Astrocyte (in vitro differentiated cells and primary cell): ENCODE results near the gene WTIP. TPM values are rescaled to one million over a fixed set of nuclear protein-coding genes. Genes with fewer than 3 reads are reported as not detected.

Source experiments
- DNase-seq: peaks from one replicate; pipeline ENCODE4 v3.0.0-alpha.2; 2010; ENCODE audit warnings: low read depth
- FAIRE-seq: peaks from 2 replicates; lab custom pipeline; 2011; peaks lifted over from hg19 to GRCh38; lab: Jason Lieb, UNC
- H2AFZ ChIP-seq: 2 replicates; pipeline ENCODE4 v1.6.0; 2012; ENCODE audit warnings: low read depth, low read length, inconsistent platforms
- H3K27ac ChIP-seq: 2 replicates; pipeline ENCODE4 v1.5.1; 2011; ENCODE audit warnings: low read depth, low read length, inconsistent platforms
- H3K27me3 ChIP-seq: 2 replicates; pipeline ENCODE4 v1.6.0; 2011; ENCODE audit warnings: low read length, inconsistent platforms; ENCODE audit not compliant: insufficient read depth
- H3K36me3 ChIP-seq: 2 replicates; pipeline ENCODE4 v1.5.1; 2011; ENCODE audit warnings: low read length, inconsistent platforms; ENCODE audit not compliant: insufficient read depth
- H3K4me1 ChIP-seq: 2 replicates; pipeline ENCODE4 v1.5.1; 2011; ENCODE audit warnings: low read length, inconsistent platforms; ENCODE audit not compliant: insufficient read depth
- H3K4me2 ChIP-seq: 2 replicates; pipeline ENCODE4 v1.6.0; 2012; ENCODE audit warnings: low read length, inconsistent platforms
- H3K4me3 ChIP-seq: 2 replicates; pipeline ENCODE4 v1.5.1; 2011; ENCODE audit warnings: low read depth, mild to moderate bottlenecking, low read length, inconsistent platforms; ENCODE audit not compliant: insufficient read depth
- H3K79me2 ChIP-seq: 2 replicates; pipeline ENCODE4 v1.6.0; 2012; ENCODE audit warnings: mild to moderate bottlenecking, low read length, inconsistent platforms; ENCODE audit not compliant: insufficient read depth
- H3K9ac ChIP-seq: 2 replicates; pipeline ENCODE4 v1.6.0; 2012; ENCODE audit warnings: mild to moderate bottlenecking, low read length, inconsistent platforms
- H3K9me3 ChIP-seq: 2 replicates; pipeline ENCODE4 v1.5.1; 2012; ENCODE audit warnings: low read depth, mild to moderate bottlenecking, low read length, inconsistent platforms; ENCODE audit not compliant: insufficient read depth
- H4K20me1 ChIP-seq: 2 replicates; pipeline ENCODE4 v1.6.0; 2012; ENCODE audit warnings: low read length, inconsistent platforms; ENCODE audit not compliant: insufficient read depth
- H3K27ac Mint-ChIP-seq: one replicate; pipeline ENCODE4 v1.8.0; 2021; ENCODE audit warnings: mild to moderate bottlenecking, mixed read lengths; ENCODE audit not compliant: unreplicated experiment
- H3K27me3 Mint-ChIP-seq: one replicate; pipeline ENCODE4 v1.8.0; 2021; ENCODE audit warnings: low read depth, mixed read lengths; ENCODE audit not compliant: unreplicated experiment
- H3K36me3 Mint-ChIP-seq: one replicate; pipeline ENCODE4 v1.8.0; 2021; ENCODE audit warnings: low read depth, mixed read lengths; ENCODE audit not compliant: unreplicated experiment
- H3K4me1 Mint-ChIP-seq: one replicate; pipeline ENCODE4 v1.8.0; 2021; ENCODE audit warnings: low read depth, mixed read lengths; ENCODE audit not compliant: unreplicated experiment
- H3K4me3 Mint-ChIP-seq: one replicate; pipeline ENCODE4 v1.8.0; 2021; ENCODE audit warnings: mild to moderate bottlenecking, moderate library complexity, mixed read lengths; ENCODE audit not compliant: unreplicated experiment
- H3K9me3 Mint-ChIP-seq: one replicate; pipeline ENCODE4 v1.8.0; 2021; ENCODE audit warnings: mild to moderate bottlenecking, mixed read lengths; ENCODE audit not compliant: unreplicated experiment
- CTCF ChIP-seq: IDR thresholded peaks from 2 replicates; pipeline ENCODE4 v1.5.1; 2011; ENCODE audit warnings: low read depth, mild to moderate bottlenecking, inconsistent platforms, low read length, moderate library complexity; ENCODE audit not compliant: insufficient read depth
- EZH2 ChIP-seq: IDR thresholded peaks from 2 replicates; pipeline ENCODE4 v1.6.1; 2012; ENCODE audit warnings: mild to moderate bottlenecking, low read length, inconsistent platforms; ENCODE audit not compliant: insufficient read depth
- total RNA-seq: library from RNA; stranded (reverse); gene quantifications from 2 replicates; pipeline ENCODE4 v1.2.1, GENCODE V29; 2021

The WTIP gene
- total RNA-seq, 1 donor from 2014 or later = 32.5 TPM

GRCh38 chr19:34504273-34504808 is 22.8 kb downstream of the WTIP start:
- TF ChIP-seq CTCF (no peak), EZH2 (no peak)
- peaks cover 3% of the 10 kb centered on the region for H3K4me1 ChIP-seq
- no peaks in the 10 kb centered on the region for H3K36me3 ChIP-seq
- no peak overlapping the region for H3K27ac ChIP-seq
- Mint-ChIP-seq H3K36me3 (peaks cover 2% of the 10 kb centered on the region), H3K27me3 (no peaks in the 10 kb centered on the region), H3K4me1 (no peaks in the 10 kb centered on the region), H3K27ac (no peak overlapping the region), H3K9me3 (peaks cover under 1% of the 10 kb centered on the region), H3K4me3 (no peak overlapping the region)
- H4K20me1 ChIP-seq = peaks cover 3% of the 10 kb centered on the region
- no peaks in the 10 kb centered on the region for H3K9me3 ChIP-seq
- no peak overlapping the region for H2AFZ ChIP-seq
- H3K79me2 ChIP-seq = no peaks in the 10 kb centered on the region
- no peak overlapping the region for H3K9ac ChIP-seq
- no peak overlapping the region for H3K4me2 ChIP-seq
- DNase-seq (no peak), FAIRE-seq (no peak)
- H3K27me3 ChIP-seq = no peaks in the 10 kb centered on the region
- no peak overlapping the region for H3K4me3 ChIP-seq

DNA sequence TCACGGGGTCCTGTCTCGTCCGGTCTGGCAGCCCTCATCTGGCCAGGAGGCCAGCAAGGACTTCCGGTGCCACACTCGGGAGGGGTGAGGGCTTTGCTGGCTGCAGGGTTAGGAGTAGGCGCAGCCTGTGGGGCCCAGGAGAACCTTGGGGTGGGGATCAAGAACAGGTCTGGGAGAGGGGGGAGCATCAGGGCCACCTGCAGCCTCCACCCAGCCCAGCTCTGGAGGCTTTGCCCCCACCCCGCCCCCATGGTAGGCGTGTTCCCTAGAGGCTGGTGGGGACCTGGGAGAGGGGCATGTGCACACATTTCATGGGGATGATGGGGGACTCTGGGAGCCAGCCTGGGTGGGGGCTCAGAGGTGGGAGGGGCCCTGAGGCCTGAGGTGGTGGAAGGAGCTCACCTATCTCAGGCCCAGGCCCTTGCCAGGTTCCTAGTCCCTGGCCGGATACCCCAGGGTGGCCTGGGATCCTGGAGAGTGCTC is 23.3 kb downstream of the WTIP start:
- Mint-ChIP-seq H3K9me3 (peaks cover 1% of the 10 kb centered on the region), H3K4me1 (no peaks in the 10 kb centered on the region), H3K27ac (no peak overlapping the region), H3K36me3 (no peaks in the 10 kb centered on the region), H3K4me3 (no peak overlapping the region), H3K27me3 (no peaks in the 10 kb centered on the region)
- Histone ChIP-seq H3K79me2 (no peaks in the 10 kb centered on the region), H3K27me3 (no peaks in the 10 kb centered on the region), H3K4me2 (no peak overlapping the region), H3K4me1 (peaks cover 3% of the 10 kb centered on the region), H3K9me3 (no peaks in the 10 kb centered on the region), H3K27ac (no peak overlapping the region), H2AFZ (no peak overlapping the region), H4K20me1 (peaks cover 3% of the 10 kb centered on the region), H3K4me3 (no peak overlapping the region), H3K36me3 (no peaks in the 10 kb centered on the region), H3K9ac (no peak overlapping the region)
- FAIRE-seq = no peak
- no peak for TF ChIP-seq CTCF
- TF ChIP-seq EZH2 = no peak
- no peak for DNase-seq

GRCh38 chr19:34505321-34506025 is 23.9 kb downstream of the WTIP start:
- Histone ChIP-seq H3K4me3 (no peak overlapping the region), H3K36me3 (no peaks in the 10 kb centered on the region), H4K20me1 (peaks cover 3% of the 10 kb centered on the region), H2AFZ (no peak overlapping the region), H3K79me2 (no peaks in the 10 kb centered on the region), H3K27ac (no peak overlapping the region), H3K9me3 (no peaks in the 10 kb centered on the region), H3K27me3 (no peaks in the 10 kb centered on the region), H3K9ac (no peak overlapping the region), H3K4me2 (no peak overlapping the region), H3K4me1 (peaks cover 3% of the 10 kb centered on the region)
- H3K4me3 Mint-ChIP-seq = no peak overlapping the region
- no peak for DNase-seq
- peaks cover 5% of the 10 kb centered on the region for H3K9me3 Mint-ChIP-seq
- no peak for TF ChIP-seq CTCF
- no peak for TF ChIP-seq EZH2
- no peaks in the 10 kb centered on the region for H3K27me3 Mint-ChIP-seq
- H3K4me1 Mint-ChIP-seq = no peaks in the 10 kb centered on the region
- H3K36me3 Mint-ChIP-seq = no peaks in the 10 kb centered on the region
- no peak for FAIRE-seq
- no peak overlapping the region for H3K27ac Mint-ChIP-seq
